Raji (cell line): ENCODE measurements around the gene C1S.

Experiments
- POLR2A ChIP-seq: IDR thresholded peaks from 2 replicates; pipeline ENCODE4 v1.6.1; 2011; ENCODE audit warnings: low read depth, low read length, control low read depth; ENCODE audit not compliant: insufficient read depth

The C1S gene

DNA sequence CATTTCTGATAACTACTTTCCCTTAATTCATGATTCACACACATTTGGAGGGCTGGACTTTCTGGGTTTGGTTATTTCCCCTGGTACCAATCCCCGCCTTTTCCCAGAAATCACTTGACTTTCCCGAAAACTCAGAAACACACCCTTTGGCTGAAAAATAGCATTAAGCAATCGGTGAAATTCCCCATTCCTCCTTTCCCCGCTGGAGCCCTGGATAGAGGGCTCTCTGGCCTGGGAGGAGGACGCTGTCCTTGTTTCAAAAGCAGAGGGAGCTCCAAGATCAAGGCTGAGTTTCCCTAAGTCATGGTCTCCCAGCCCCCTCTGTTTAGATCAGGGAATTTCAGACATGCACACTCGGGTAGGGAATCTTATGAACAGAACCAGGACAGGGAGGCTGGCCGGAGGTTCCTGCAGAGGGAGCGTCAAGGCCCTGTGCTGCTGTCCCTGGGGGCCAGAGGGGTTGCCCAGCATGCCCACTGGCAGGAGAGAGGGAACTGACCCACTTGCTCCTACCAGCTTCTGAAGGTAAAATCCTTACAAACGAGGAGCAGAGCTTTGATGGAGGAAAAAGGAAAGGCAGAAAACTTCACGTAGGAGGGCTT is at the start of gene C1S:
TSS of gene C1S (plus strand) at position 366 of the 602 bp plus-strand sequence. CDS start 1,195 bp downstream, outside the sequence.
- no peak for TF ChIP-seq POLR2A

- no peak for TF ChIP-seq POLR2A
Measured at GRCh38 chr12:7012024-7012607, 48.4 kb upstream of the C1S start.

DNA sequence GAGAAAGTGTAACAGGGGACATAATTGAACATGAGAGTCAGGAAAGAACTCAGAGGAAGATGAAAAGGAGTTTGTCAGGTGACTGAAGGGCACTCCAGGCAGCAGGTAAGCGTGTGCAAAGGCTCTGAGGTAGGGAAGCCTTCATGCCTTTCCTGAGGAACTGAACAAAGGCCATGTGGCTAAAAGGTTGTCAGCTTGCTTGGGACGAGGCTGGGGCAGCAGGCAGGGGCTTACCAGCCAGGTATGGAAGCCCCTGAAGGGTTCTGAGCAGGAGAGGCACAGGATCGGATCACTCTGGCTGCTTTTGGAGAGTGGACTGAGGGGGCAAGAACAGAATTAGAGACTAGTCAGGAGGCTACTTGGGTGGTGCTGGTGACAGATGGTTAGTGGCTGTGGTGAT is 47.4 kb upstream of the C1S start:
- no peak for TF ChIP-seq POLR2A

DNA sequence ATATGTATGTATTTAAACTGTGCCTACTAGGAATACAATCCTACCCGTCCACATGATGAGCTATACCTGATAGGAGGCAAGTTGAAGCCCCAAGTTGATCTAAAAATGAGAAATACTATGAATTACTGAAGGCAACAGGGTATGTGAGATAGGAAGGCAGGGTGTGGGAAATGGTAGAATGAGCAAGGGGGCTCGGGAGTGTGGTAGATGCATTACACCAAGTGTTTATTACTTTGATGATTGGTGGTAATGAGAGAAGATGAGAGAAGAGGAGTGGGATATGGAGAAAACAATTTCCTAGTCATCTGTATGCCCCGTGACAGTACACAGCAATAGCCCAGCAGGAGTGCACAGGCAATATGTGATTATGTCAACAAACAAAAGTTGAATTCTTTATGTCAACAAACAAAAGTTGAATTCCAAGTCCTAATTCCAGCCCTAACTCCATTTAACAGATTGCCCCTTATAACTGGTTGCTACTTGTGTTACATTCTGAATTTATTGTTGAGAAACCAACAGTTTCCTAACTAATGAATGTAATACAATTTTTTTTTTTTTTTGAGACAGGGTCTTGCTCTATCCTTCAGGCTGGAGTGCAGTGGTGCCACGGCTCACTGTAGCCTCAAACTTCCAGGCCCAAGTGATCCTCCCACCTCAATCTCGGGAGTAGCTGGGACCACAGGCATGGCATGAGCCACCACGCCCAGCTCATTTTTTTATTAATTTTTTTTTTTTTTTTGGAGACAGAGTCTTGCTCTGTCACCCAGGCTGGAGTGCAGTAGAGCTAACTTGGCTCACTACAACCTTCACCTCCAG is 44.8 kb upstream of the C1S start:
- TF ChIP-seq POLR2A = no peak

DNA sequence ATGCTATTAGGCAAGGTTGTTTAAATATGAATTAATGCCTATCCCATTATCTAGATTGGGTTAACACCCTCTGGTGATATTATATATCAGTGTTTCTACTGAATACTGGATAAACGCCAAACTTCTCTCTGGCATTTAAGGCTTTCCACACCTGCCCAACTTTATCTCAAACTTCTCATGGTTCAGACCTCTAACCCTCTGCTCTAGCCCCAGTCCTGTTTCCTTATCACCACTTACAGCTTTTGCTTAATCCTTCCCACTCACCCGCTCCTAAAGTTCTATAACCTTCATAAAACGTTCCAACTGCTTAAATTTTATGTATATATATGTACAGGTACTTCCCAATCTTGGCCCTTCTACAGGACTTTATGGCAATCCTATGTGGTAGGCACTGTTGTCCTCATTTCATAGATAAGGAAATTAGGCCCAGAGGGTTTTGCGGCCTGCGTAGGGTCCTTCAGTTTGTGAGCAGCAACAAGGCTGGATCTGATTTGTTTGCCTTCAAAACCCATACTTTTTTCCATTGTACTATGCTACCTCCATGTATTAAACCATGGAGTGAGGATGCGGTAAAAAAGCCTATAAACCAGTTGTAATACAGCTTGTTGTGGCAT is 43.5 kb upstream of the C1S start:
- TF ChIP-seq POLR2A = no peak

- TF ChIP-seq POLR2A = no peak
Measured at GRCh38 chr12:7017870-7018349, 42.6 kb upstream of the C1S start.

DNA sequence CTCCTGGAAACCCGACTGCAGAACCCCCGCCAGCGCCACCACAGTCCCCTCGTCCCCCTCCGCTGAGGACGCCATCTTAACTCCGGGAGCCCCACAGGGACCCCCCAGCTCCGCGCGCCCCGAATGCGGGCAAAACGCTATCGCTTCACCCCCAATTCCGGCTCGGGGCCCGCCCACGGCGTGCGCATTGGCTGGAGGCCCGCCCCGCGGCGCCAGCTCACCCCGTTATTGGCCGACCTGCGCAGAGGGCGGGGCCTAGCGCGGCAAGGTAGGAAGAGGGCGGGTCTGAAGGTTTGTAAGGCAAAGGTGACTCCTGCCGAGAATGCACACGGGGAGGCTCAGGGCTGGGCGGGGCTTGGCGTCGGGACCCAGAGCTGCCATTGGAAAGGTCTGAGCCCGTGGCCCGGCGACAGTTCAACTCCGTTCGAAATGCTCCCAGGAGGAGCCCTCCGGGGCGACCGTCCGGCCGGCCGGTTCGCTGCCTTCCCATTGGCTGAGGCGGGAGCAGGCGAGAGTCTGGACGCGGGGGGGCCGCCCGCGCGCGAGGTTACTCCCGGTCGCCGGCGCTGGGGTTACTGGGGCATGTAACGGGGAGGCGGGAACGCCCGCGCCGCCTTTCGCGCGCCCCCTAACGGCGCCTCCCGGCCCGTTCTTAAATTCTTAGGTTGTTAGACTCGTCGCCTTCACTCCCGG is 42.0 kb upstream of the C1S start, which contains the start of gene LPCAT3:
TSS of gene LPCAT3 (minus strand) at position 127 of the 693 bp plus-strand sequence. CDS start at position 75, 52 bp downstream.
- peak; percentile 76 for TF ChIP-seq POLR2A

GRCh38 chr12:7019043-7019569 is 41.4 kb upstream of the C1S start:
- TF ChIP-seq POLR2A = no peak

- TF ChIP-seq POLR2A = no peak
Measured at GRCh38 chr12:7021956-7022355, 38.6 kb upstream of the C1S start.

DNA sequence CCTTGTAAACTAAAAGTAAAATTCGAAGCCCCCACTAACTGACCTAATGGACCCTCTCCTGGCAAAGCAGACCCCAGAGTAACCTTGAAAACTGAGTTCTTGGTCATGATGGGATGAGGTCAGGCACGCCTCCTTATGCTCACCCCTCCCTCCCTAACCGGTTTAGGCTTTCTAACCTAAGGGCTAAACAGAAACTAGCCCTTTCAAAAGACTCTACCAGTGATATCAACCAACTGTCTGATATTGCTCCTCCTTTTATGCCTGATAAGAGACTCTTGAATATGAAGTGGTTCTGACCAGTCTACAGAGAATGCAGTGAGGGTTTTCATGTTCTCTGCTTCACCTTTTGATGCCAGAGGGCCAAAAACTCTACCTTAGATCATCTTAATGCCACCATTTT is 37.4 kb upstream of the C1S start:
- TF ChIP-seq POLR2A = no peak

GRCh38 chr12:7026854-7027253 is 33.7 kb upstream of the C1S start:
- no peak for TF ChIP-seq POLR2A

- no peak for TF ChIP-seq POLR2A
Measured at GRCh38 chr12:7031306-7031705, 29.2 kb upstream of the C1S start.

- TF ChIP-seq POLR2A = no peak
Measured at GRCh38 chr12:7032990-7033389, 27.5 kb upstream of the C1S start.

DNA sequence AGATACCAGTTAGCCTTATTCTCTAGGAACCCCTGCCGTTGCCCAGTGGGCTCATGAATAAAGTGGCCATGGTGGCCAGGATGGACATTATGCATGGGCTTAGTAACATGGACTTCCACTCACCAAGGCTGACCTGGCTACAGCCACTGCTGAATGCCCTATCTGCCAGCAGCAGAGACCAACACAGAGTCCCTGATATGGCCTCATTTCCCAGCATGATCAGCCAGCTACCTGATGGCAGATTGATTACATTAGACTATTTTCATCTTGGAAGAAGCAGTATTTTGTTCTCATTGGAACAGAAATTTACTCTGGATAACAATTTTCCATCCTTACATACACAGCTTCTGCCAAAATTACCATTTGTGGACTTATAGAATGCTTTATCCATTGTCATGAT is 26.1 kb upstream of the C1S start:
- no peak for TF ChIP-seq POLR2A

DNA sequence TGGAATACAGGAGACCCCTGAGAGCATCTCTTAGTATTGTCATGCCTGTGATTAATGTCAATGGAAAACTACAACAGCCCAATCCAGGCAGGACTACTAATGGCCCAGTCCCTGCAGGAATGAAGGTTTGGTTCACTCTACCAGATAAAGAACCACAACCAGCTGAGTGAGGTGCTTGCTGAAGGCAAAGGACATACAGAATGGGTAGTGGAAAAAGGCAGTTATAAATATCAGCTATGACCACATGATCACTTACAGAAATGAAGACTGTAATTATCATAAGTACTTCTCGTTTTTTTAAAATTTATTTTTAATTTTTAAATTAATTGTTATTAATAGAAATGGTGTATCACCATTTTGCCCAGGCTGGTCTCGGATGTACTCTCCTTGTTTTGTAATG is 25.1 kb upstream of the C1S start:
- TF ChIP-seq POLR2A = no peak

DNA sequence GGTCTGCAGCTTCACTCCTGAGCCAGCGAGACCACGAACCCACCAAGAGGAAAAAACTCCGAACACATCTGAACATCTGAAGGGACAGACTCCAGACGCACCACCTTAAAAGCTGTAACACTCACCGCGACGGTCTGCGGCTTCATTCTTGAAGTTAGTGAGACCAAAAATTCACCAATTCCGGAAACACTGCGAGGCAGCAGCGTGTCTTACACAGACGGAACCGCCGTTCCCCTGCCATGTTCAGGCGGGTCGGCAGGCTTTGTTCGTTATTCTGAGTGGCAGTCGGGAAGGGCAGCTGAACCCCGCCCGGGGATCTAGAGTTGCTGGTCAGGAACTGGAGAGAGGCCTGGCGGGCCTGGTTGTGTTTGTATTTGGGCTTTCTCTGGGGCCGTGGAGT is 21.9 kb upstream of the C1S start:
- TF ChIP-seq POLR2A = no peak
